B cell (primary cell): ENCODE data around the gene ZNF878. TPM values are rescaled to one million over a fixed set of nuclear protein-coding genes. Genes with fewer than 3 reads are reported as not detected.

Source experiments
- ATAC-seq: fragments of 200-7000 bp; cut with Tn5 transposase; one replicate; pipeline ENCODE4 v1.10.0; 2021; ENCODE audit warnings: low read depth, mild to moderate bottlenecking, moderate number of reproducible peaks, moderate library complexity
- CTCF ChIA-PET: fragments of 350-600 bp; sonication (Branson Sonifier 250); formaldehyde crosslinking; loops from one replicate; lab custom pipeline; 2021; ENCODE audit warnings: antibody characterized with exemption, inconsistent platforms; lab: Charles Lee
- POLR2A ChIA-PET: fragments of 350-600 bp; sonication (Branson Sonifier 250); formaldehyde crosslinking; loops from one replicate; lab custom pipeline; 2021; ENCODE audit warnings: antibody characterized with exemption; lab: Charles Lee
- DNase-seq: peaks from one replicate; pipeline ENCODE4 v3.0.0; 2013
- H2AFZ ChIP-seq: 2 replicates; pipeline ENCODE4 v1.6.1; 2012; ENCODE audit warnings: mild to moderate bottlenecking, low read depth, low read length; ENCODE audit not compliant: insufficient read depth, poor library complexity, severe bottlenecking
- H3K27ac ChIP-seq, 2 donors: 1 replicate in 1 of 2; 2 replicates in 1 of 2; pipeline ENCODE4 v1.5.1; 2012 to 2013; ENCODE audit warnings: low read length in 2 of 2, mild to moderate bottlenecking in 2 of 2, moderate library complexity in 1 of 2
- H3K27me3 ChIP-seq, 4 experiments: fragments of 200-600 bp in 1 of 4; sonication (generic) in 1 of 4; replicated peaks in 1 of 4; 1 replicate in 2 of 4; 2 replicates in 2 of 4; pipeline versions ENCODE4 v1.6.1 to v1.7.0; 2013 to 2016; ENCODE audit warnings: low read length in 3 of 4, mild to moderate bottlenecking in 2 of 4, mixed read lengths in 1 of 4, moderate library complexity in 1 of 4; ENCODE audit not compliant: insufficient read depth in 4 of 4, control insufficient read depth in 3 of 4; ENCODE audit errors: control extremely low read depth in 1 of 4
- H3K36me3 ChIP-seq, 2 experiments: replicated peaks in 1 of 2; 1 replicate in 1 of 2; 2 replicates in 1 of 2; pipeline versions ENCODE4 v1.6.1 to v1.7.1; 2013; ENCODE audit warnings: low read length in 1 of 2; ENCODE audit not compliant: insufficient read depth in 2 of 2, control insufficient read depth in 1 of 2; ENCODE audit errors: control extremely low read depth in 1 of 2, extremely low read depth in 1 of 2
- H3K4me1 ChIP-seq, 2 donors: fragments of 200-600 bp in 1 of 2; sonication (generic) in 1 of 2; 1 replicate in 1 of 2; 2 replicates in 1 of 2; pipeline versions ENCODE4 v1.5.1 to v1.6.1; 2013 to 2017; ENCODE audit warnings: low read length in 2 of 2; ENCODE audit not compliant: control insufficient read depth in 2 of 2, insufficient read depth in 2 of 2
- H3K4me2 ChIP-seq: replicated peaks from 2 replicates; pipeline ENCODE3; 2012; ENCODE audit warnings: mild to moderate bottlenecking, low read depth, low read length; ENCODE audit not compliant: poor library complexity, severe bottlenecking
- H3K4me3 ChIP-seq, 5 experiments: fragments of 200-600 bp in 1 of 5; sonication (generic) in 1 of 5; 1 replicate in 3 of 5; 2 replicates in 2 of 5; pipeline versions ENCODE4 v1.5.1 to v1.7.0; 2011 to 2016; ENCODE audit warnings: low read length in 4 of 5, mild to moderate bottlenecking in 4 of 5, low read depth in 2 of 5, control low read depth in 1 of 5, moderate library complexity in 1 of 5; ENCODE audit not compliant: insufficient read depth in 1 of 5; ENCODE audit errors: control extremely low read depth in 1 of 5, extremely low read depth in 1 of 5
- H3K79me2 ChIP-seq: fragments of 200-600 bp; sonication (generic); one replicate; pipeline ENCODE4 v1.6.0; 2016; ENCODE audit warnings: low read length; ENCODE audit not compliant: control insufficient read depth, insufficient read depth
- H3K9ac ChIP-seq: fragments of 200-600 bp; sonication (generic); 2 replicates; pipeline ENCODE4 v1.6.1; 2017; ENCODE audit warnings: mild to moderate bottlenecking, low read length, moderate library complexity
- H3K9me3 ChIP-seq, 3 donors: one replicate each; pipeline versions ENCODE4 v1.6.1 to v1.7.1; 2013; ENCODE audit warnings: low read length in 2 of 3; ENCODE audit not compliant: control insufficient read depth in 2 of 3, insufficient read depth in 1 of 3; ENCODE audit errors: control extremely low read depth in 1 of 3
- H4K20me1 ChIP-seq: 2 replicates; pipeline ENCODE4 v1.6.0; 2012; ENCODE audit warnings: mild to moderate bottlenecking, low read length; ENCODE audit not compliant: insufficient read depth, control insufficient read depth, poor library complexity, severe bottlenecking
- H3K27ac Mint-ChIP-seq: one replicate; pipeline ENCODE4 v1.8.0; 2021; ENCODE audit warnings: mixed read lengths
- H3K27me3 Mint-ChIP-seq: one replicate; pipeline ENCODE4 v1.8.0; 2021; ENCODE audit warnings: mixed read lengths
- H3K4me1 Mint-ChIP-seq: one replicate; pipeline ENCODE4 v1.8.0; 2021; ENCODE audit warnings: mixed read lengths
- H3K4me3 Mint-ChIP-seq: one replicate; pipeline ENCODE4 v1.8.0; 2021; ENCODE audit warnings: mixed read lengths
- H3K9me3 Mint-ChIP-seq: one replicate; pipeline ENCODE4 v1.8.0; 2022; ENCODE audit warnings: mixed read lengths; ENCODE audit not compliant: insufficient read depth
- CTCF ChIP-seq: fragments of 200-600 bp; IDR thresholded peaks from one replicate; pipeline ENCODE4 v1.8.0; 2022; ENCODE audit warnings: antibody characterized with exemption, mild to moderate bottlenecking
- EZH2 ChIP-seq: IDR thresholded peaks from 2 replicates; pipeline ENCODE4 v1.6.1; 2012; ENCODE audit warnings: borderline replicate concordance, low read depth, mild to moderate bottlenecking, moderate library complexity, low read length; ENCODE audit not compliant: insufficient read depth, poor library complexity, severe bottlenecking
- WGBS: methylation state at CpG from one replicate; pipeline ENCODE4 v1.1.5; 2013; ENCODE audit warnings: missing lambda C conversion rate; ENCODE audit not compliant: insufficient coverage; 5-methylcytosine and 5-hydroxymethylcytosine counted together
- intact Hi-C: fragments of 100-400 bp; cut with micrococcal nuclease; formaldehyde crosslinking; loops from one replicate; pipeline ENCODE4 v1.10.0; 2022
- polyA plus RNA-seq: library from polyadenylated mRNA; depleted of rRNA; stranded (reverse); fragments of >200 nt; gene quantifications from 2 replicates; pipeline ENCODE4 v1.2.3, GENCODE V29; 2012
- total RNA-seq, 2 donors: library from RNA; stranded (reverse); fragments of 120-200 nt in 1 of 2; gene quantifications; 1 replicate in 1 of 2; 2 replicates in 1 of 2; pipeline versions ENCODE4 v1.2.3 to v1.2.4, GENCODE V29; 2013 to 2022

ZNF878 gene
- total and polyA plus RNA-seq, 2 donors (not counting 1 experiment from before 2014, with no cell fraction given), result 0.04 TPM; not detected in 1

- ChIA-PET CTCF (no interaction called here), POLR2A (no interaction called here)
- Mint-ChIP-seq H3K27me3 (no peaks in the 10 kb centered on the region), H3K4me1 (no peaks in the 10 kb centered on the region), H3K27ac (no peak overlapping the region), H3K4me3 (no peak overlapping the region), H3K9me3 (peaks cover 21% of the 10 kb centered on the region)
- H4K20me1 ChIP-seq, result no peaks in the 10 kb centered on the region
- H3K79me2 ChIP-seq, result peaks cover 23% of the 10 kb centered on the region
- no peak overlapping the region for H3K27ac ChIP-seq
- no peak for ATAC-seq
- intact Hi-C loops, result no loop called here
- WGBS, result no CpG with 5 or more reads among the region's 2 CpGs
- no peak overlapping the region for H3K9ac ChIP-seq
- H3K4me1 ChIP-seq, result no peaks in the 10 kb centered on the region
- no peak for DNase-seq
- peaks cover 14 to 68% (median 58%) of the 10 kb centered on the region in 3 donors for H3K9me3 ChIP-seq
- no peak overlapping the region for H3K4me3 ChIP-seq
- TF ChIP-seq EZH2, result no peak
- no peak for TF ChIP-seq CTCF
- H3K27me3 ChIP-seq, result no peaks in the 10 kb centered on the region
- no peak overlapping the region for H2AFZ ChIP-seq
- peaks cover 11 to 38% of the 10 kb centered on the region in 2 experiments for H3K36me3 ChIP-seq
- no peak overlapping the region for H3K4me2 ChIP-seq
Measured at GRCh38 chr19:12015753-12016116, 37.0 kb downstream of the ZNF878 start.

- peaks cover 11 to 38% of the 10 kb centered on the region in 2 experiments for H3K36me3 ChIP-seq
- no peaks in the 10 kb centered on the region for H3K4me1 Mint-ChIP-seq
- H3K9me3 ChIP-seq, result peaks cover 14 to 64% (median 55%) of the 10 kb centered on the region in 3 donors
- H4K20me1 ChIP-seq, result no peaks in the 10 kb centered on the region
- no peaks in the 10 kb centered on the region for H3K27me3 Mint-ChIP-seq
- ATAC-seq (no peak), DNase-seq (no peak)
- H3K79me2 ChIP-seq, result peaks cover 23% of the 10 kb centered on the region
- CTCF ChIA-PET, result no interaction called here
- intact Hi-C loops, result no loop called here
- no peak overlapping the region for H3K9ac ChIP-seq
- H3K4me2 ChIP-seq, result no peak overlapping the region
- 100% methylated on average over 5 of the region's 9 CpGs for WGBS
- no peak overlapping the region for H2AFZ ChIP-seq
- POLR2A ChIA-PET, result no interaction called here
- TF ChIP-seq CTCF (no peak), EZH2 (no peak)
- H3K27ac Mint-ChIP-seq, result no peak overlapping the region
- no peak overlapping the region for H3K27ac ChIP-seq
- H3K4me1 ChIP-seq, result no peaks in the 10 kb centered on the region
- H3K27me3 ChIP-seq, result no peaks in the 10 kb centered on the region
- no peak overlapping the region for H3K4me3 ChIP-seq
- no peak overlapping the region for H3K4me3 Mint-ChIP-seq
- H3K9me3 Mint-ChIP-seq, result peaks cover 21% of the 10 kb centered on the region
Measured at GRCh38 chr19:12015015-12015752, 37.6 kb downstream of the ZNF878 start.
